PC-9 (cell line): ENCODE measurements around the gene RIMKLB. TPM values are rescaled to one million over a fixed set of nuclear protein-coding genes. Genes with fewer than 3 reads are reported as not detected.

Experiments used
- BruUV-seq: library from RNA; stranded (reverse); fragments of 400-500 nt; replicated peaks from 2 replicates; lab custom pipeline; 2021; lab: Mats Ljungman, UMichigan
- CTCF ChIA-PET: fragments of 300-600 bp; sonication (Branson Sonifier 250); formaldehyde crosslinking; loops from one replicate; lab custom pipeline; 2022; ENCODE audit warnings: antibody characterized with exemption; lab: Charles Lee
- POLR2A ChIA-PET: fragments of 300-600 bp; sonication (Branson Sonifier 250); formaldehyde crosslinking; loops from one replicate; lab custom pipeline; 2022; ENCODE audit warnings: antibody characterized with exemption; ENCODE audit not compliant: unreplicated experiment; lab: Charles Lee
- DNase-seq, 2 experiments: peaks; one replicate each; pipeline versions ENCODE4 v3.0.0 to v3.0.0-alpha.2; 2015 to 2022; ENCODE audit warnings: mixed read lengths in 1 of 2
- H2AFZ ChIP-seq: fragments of 200-600 bp; sonication (generic); 2 replicates; pipeline ENCODE4 v1.8.1; 2017; ENCODE audit warnings: antibody characterized with exemption
- H3F3A ChIP-seq: fragments of 200-600 bp; sonication (generic); 2 replicates; pipeline ENCODE4 v1.8.1; 2017; ENCODE audit warnings: antibody characterized with exemption, mild to moderate bottlenecking, low read depth; ENCODE audit not compliant: insufficient read depth
- H3K27ac ChIP-seq: fragments of 200-600 bp; sonication (generic); 2 replicates; pipeline ENCODE4 v1.6.1; 2016; ENCODE audit warnings: mixed run types
- H3K27me3 ChIP-seq: fragments of 200-600 bp; sonication (generic); 2 replicates; pipeline ENCODE4 v1.6.1; 2016; ENCODE audit warnings: low read depth, mixed run types; ENCODE audit not compliant: insufficient read depth
- H3K36me3 ChIP-seq: fragments of 200-600 bp; sonication (generic); 2 replicates; pipeline ENCODE4 v1.6.1; 2016; ENCODE audit warnings: low read depth, mixed run types
- H3K4me1 ChIP-seq: fragments of 200-600 bp; sonication (generic); replicated peaks from 2 replicates; pipeline ENCODE4 v1.6.1; 2016; ENCODE audit warnings: mixed run types; ENCODE audit not compliant: insufficient read depth
- H3K4me2 ChIP-seq: fragments of 200-600 bp; sonication (generic); 2 replicates; pipeline ENCODE4 v1.6.1; 2017; ENCODE audit warnings: mixed run types
- H3K4me3 ChIP-seq: fragments of 200-600 bp; sonication (generic); 2 replicates; pipeline ENCODE4 v1.6.1; 2016; ENCODE audit warnings: mixed run types
- H3K79me2 ChIP-seq: fragments of 200-600 bp; sonication (generic); 2 replicates; pipeline ENCODE4 v1.6.1; 2017; ENCODE audit warnings: low read depth, mixed run types
- H3K9me2 ChIP-seq: fragments of 200-600 bp; sonication (generic); 2 replicates; pipeline ENCODE4 v1.8.1; 2017; ENCODE audit warnings: mild to moderate bottlenecking; ENCODE audit not compliant: insufficient read depth
- H3K9me3 ChIP-seq: fragments of 200-600 bp; sonication (generic); 2 replicates; pipeline ENCODE4 v1.8.1; 2016; ENCODE audit warnings: low read depth; ENCODE audit not compliant: insufficient read depth
- H4K20me1 ChIP-seq: fragments of 200-600 bp; sonication (generic); 2 replicates; pipeline ENCODE4 v1.8.1; 2017; ENCODE audit not compliant: insufficient read depth
- CTCF ChIP-seq: fragments of 200-600 bp; sonication (generic); conservative IDR thresholded peaks from 2 replicates; pipeline ENCODE4 v1.6.1; 2017; ENCODE audit warnings: mixed run types, antibody characterized with exemption, mild to moderate bottlenecking, moderate library complexity
- EZH2 ChIP-seq: fragments of 200-600 bp; sonication (generic); IDR thresholded peaks from 2 replicates; pipeline ENCODE4 v1.8.0; 2017; ENCODE audit warnings: antibody characterized with exemption, low read depth
- intact Hi-C: fragments of 100-400 bp; cut with micrococcal nuclease; formaldehyde crosslinking; loops from one replicate; pipeline ENCODE4 v1.10.0; 2022; ENCODE audit not compliant: unreplicated experiment
- total RNA-seq: library from RNA; stranded (reverse); gene quantifications from 2 replicates; pipeline ENCODE4 v1.2.3, GENCODE V29; 2021

Gene RIMKLB
- total RNA-seq, 1 experiment from 2014 or later, result 64.8 TPM

DNA sequence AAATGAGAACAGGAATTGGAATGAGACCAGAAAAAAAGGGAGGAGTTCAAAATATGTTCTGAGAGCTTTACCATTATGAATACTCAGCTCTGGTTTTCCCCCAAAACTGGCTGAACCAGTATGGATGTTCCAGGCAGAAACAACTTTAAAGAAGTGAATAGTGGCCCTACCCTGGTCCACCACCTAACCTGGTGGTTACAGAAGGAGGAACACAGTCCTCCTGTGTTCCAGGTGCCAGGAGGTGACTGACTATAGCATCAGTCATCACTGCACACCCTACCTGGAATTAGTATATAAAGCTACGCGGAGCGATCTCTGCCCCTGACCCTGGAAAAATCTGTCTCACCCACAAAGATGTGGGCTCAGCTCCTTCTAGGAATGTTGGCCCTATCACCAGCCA is 124.5 kb downstream of the RIMKLB start, which contains the start of gene A2ML1:
TSS of gene A2ML1 (plus strand) at position 324 of the 400 bp plus-strand sequence. CDS start at position 355, 31 bp downstream.
- Histone ChIP-seq H3K27me3 (no peaks in the 10 kb centered on the region), H3K9me3 (no peaks in the 10 kb centered on the region), H3K4me1 (peaks cover 18% of the 10 kb centered on the region), H3K27ac (no peak within 1 kb of the TSS), H3F3A (no peaks in the 10 kb centered on the region; the same call in 1 of the 2 replicates), H3K9me2 (no peaks in the 10 kb centered on the region), H2AFZ (0 out of 2 replicates have a peak within 1 kb of the TSS, but pooled peaks have one; percentile 20), H3K4me2 (0 out of 2 replicates have a peak within 1 kb of the TSS, but pooled peaks have one; percentile 14), H3K79me2 (no peaks in the 10 kb centered on the region), H3K4me3 (no peak within 1 kb of the TSS), H3K36me3 (no peaks in the 10 kb centered on the region), H4K20me1 (no peaks in the 10 kb centered on the region)
- peak; percentile 76 to 87 for DNase-seq
- ChIA-PET CTCF (interaction anchor here (0.6 to 1.2 kb wide), 6 partner anchors 38 to 216 kb away, joined by 3 to 6 read pairs (median 4); no protein-coding TSS in a partner anchor), POLR2A (interaction anchor here (0.6 to 0.8 kb wide), 4 partner anchors 93 to 1383 kb away, joined by 3 to 7 read pairs (median 4); no protein-coding TSS in a partner anchor)
- intact Hi-C loops, result loop anchor here (1.0 to 10.0 kb wide), 3 partner anchors 93 to 140 kb away; partner anchors contain the start of genes M6PR and PHC1
- TF ChIP-seq EZH2 (no peak), CTCF (no peak)
- BruUV-seq, result no TSS peak

GRCh38 chr12:8823565-8824300 is 125.9 kb downstream of the RIMKLB start:
- Histone ChIP-seq H3K4me1 (peaks cover 18% of the 10 kb centered on the region), H3K27ac (no peak overlapping the region), H2AFZ (no peak overlapping the region), H3K27me3 (no peaks in the 10 kb centered on the region), H4K20me1 (no peaks in the 10 kb centered on the region), H3K9me3 (no peaks in the 10 kb centered on the region), H3K4me2 (no peak overlapping the region), H3K4me3 (no peak overlapping the region), H3K9me2 (no peaks in the 10 kb centered on the region), H3K36me3 (no peaks in the 10 kb centered on the region), H3K79me2 (no peaks in the 10 kb centered on the region), H3F3A (no peaks in the 10 kb centered on the region; the same call in 1 of the 2 replicates)
- CTCF ChIA-PET, result interaction anchor here (0.6 to 1.5 kb wide), 5 partner anchors 111 to 325 kb away, joined by 3 to 9 read pairs (median 5); no protein-coding TSS in a partner anchor
- intact Hi-C loops, result loop anchor here (1.0 to 10.0 kb wide), 3 partner anchors 91 to 165 kb away; partner anchors contain the start of genes M6PR and PHC1
- TF ChIP-seq CTCF (peak; percentile 46; the same call in 1 of the 2 replicates), EZH2 (no peak)
- DNase-seq, result no peak
- no TSS peak for BruUV-seq
- POLR2A ChIA-PET, result no interaction called here

DNA sequence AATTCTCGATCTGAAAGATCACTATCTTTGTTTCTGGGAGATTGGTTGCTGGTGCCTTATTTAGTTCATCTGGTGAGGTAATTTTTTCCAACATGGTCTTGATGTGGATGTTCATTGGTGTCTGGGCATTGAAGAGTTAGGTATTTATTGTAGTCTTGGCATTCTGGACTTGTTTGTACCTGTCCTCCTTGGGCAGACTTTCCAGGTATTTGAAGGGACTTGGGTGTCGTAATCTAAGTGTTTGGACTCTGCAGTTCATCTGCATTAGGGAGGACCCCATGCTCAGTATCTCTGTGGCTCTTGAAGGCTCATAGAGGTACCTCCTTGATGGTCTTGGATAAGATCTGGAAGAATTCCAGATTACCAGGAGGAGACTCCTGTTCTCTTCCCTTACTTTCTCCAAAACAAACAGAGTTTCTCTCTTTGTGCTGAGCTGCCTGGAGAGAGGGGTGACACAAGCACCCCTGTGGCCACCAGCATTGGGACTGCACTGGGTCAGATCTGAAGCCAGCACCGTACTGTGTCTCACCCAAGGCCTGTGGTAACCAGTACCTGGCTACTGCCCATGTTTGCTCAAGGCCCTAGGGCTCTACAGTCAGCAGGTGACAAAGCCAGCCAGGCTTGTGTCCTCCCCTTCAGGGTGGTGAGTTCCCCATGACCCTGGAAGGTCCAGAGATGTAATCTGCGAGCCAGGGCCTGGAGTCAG is 129.9 kb downstream of the RIMKLB start:
- DNase-seq, result no peak
- H3K9me3 ChIP-seq, result no peaks in the 10 kb centered on the region
- no peaks in the 10 kb centered on the region for H3K9me2 ChIP-seq
- H2AFZ ChIP-seq, result no peak overlapping the region
- H3K27me3 ChIP-seq, result no peaks in the 10 kb centered on the region
- intact Hi-C loops, result loop anchor here (10.0 kb wide), 1 partner anchor 87 kb away; the partner anchor contains the start of gene PHC1
- H3F3A ChIP-seq, result no peaks in the 10 kb centered on the region; the same call in 1 of the 2 replicates
- H3K4me2 ChIP-seq, result no peak overlapping the region
- peaks cover 3% of the 10 kb centered on the region; the same call in 1 of the 2 replicates for H3K4me1 ChIP-seq
- no peak overlapping the region for H3K27ac ChIP-seq
- ChIA-PET POLR2A (no interaction called here), CTCF (interaction anchor here (0.6 to 2.0 kb wide), 2 partner anchors 8 to 169 kb away, joined by 3 to 6 read pairs; no protein-coding TSS in a partner anchor)
- no peaks in the 10 kb centered on the region for H3K36me3 ChIP-seq
- no peaks in the 10 kb centered on the region for H4K20me1 ChIP-seq
- BruUV-seq, result no TSS peak
- H3K4me3 ChIP-seq, result no peak overlapping the region
- no peaks in the 10 kb centered on the region for H3K79me2 ChIP-seq
- TF ChIP-seq EZH2 (no peak), CTCF (no peak)
